ENCODE results near the gene FOXD2. TPM values are rescaled to one million over a fixed set of nuclear protein-coding genes. Genes with fewer than 3 reads are reported as not detected.

FOXD2 gene
- total RNA-seq, 1 donor from 2014 or later = 0.07 TPM

DNA sequence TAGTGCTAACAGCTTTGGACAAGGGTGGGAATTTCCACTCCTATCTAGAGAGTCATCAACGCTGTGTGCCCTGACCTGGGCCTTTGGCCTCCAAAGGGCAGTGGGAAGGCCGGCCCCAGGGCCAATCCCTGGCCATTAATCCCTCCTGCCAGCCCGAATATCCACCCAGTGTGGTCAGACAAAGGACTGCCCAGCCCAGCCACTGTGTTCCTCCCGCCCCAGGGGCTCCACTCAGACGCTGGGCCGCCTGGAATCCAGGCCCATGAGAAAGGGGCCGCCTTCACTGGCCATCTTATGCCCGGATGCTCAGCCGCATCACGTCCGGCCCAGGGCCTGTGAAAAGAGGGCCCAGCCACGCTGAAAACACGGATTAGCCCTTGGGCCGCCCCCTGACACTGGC, 25.4 kb upstream of the FOXD2 start:
- Histone ChIP-seq H3K79me2 (ENCODE audit: insufficient read depth, low read length) (no peaks in the 10 kb centered on the region), H3K36me3 (ENCODE audit: insufficient read depth, low read length) (no peaks in the 10 kb centered on the region), H3K9me3 (ENCODE audit: insufficient read depth, low read depth, low read length) (no peaks in the 10 kb centered on the region), H3K4me1 (ENCODE audit: insufficient read depth, low read length) (peaks cover 13% of the 10 kb centered on the region), H3K27ac (ENCODE audit: low read depth, low read length) (no peak overlapping the region), H3K9ac (ENCODE audit: low read length) (no peak overlapping the region), H3K4me2 (ENCODE audit: low read length) (no peak overlapping the region), H3K27me3 (ENCODE audit: insufficient read depth, low read length) (peaks cover 27% of the 10 kb centered on the region), H4K20me1 (ENCODE audit: insufficient read depth, low read length) (no peaks in the 10 kb centered on the region), H2AFZ (ENCODE audit: low read depth, low read length) (no peak overlapping the region), H3K4me3 (ENCODE audit: insufficient read depth, low read depth, low read length) (no peak overlapping the region)
- TF ChIP-seq EZH2 (IDR thresholded peaks at IDR 0.05; ENCODE audit: insufficient read depth, low read length) = no peak
- TF ChIP-seq, protein P1, sequence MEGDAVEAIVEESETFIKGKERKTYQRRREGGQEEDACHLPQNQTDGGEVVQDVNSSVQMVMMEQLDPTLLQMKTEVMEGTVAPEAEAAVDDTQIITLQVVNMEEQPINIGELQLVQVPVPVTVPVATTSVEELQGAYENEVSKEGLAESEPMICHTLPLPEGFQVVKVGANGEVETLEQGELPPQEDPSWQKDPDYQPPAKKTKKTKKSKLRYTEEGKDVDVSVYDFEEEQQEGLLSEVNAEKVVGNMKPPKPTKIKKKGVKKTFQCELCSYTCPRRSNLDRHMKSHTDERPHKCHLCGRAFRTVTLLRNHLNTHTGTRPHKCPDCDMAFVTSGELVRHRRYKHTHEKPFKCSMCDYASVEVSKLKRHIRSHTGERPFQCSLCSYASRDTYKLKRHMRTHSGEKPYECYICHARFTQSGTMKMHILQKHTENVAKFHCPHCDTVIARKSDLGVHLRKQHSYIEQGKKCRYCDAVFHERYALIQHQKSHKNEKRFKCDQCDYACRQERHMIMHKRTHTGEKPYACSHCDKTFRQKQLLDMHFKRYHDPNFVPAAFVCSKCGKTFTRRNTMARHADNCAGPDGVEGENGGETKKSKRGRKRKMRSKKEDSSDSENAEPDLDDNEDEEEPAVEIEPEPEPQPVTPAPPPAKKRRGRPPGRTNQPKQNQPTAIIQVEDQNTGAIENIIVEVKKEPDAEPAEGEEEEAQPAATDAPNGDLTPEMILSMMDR (IDR thresholded peaks at IDR 0.05; ENCODE audit: insufficient read depth, low read depth, low read length) = no peak
- FAIRE-seq (no peak), DNase-seq (ENCODE audit: low read depth) (no peak)
- peaks cover 31% of the 10 kb centered on the region for H3K27me3 Mint-ChIP-seq (ENCODE audit: low read depth, unreplicated experiment)
- H3K27ac Mint-ChIP-seq (ENCODE audit: unreplicated experiment) = no peak overlapping the region
- H3K9me3 Mint-ChIP-seq (ENCODE audit: unreplicated experiment) = peaks cover 3% of the 10 kb centered on the region
- no peak overlapping the region for H3K4me3 Mint-ChIP-seq (ENCODE audit: unreplicated experiment)
- peaks cover 1% of the 10 kb centered on the region for H3K36me3 Mint-ChIP-seq (ENCODE audit: low read depth, unreplicated experiment)
- peaks cover 24% of the 10 kb centered on the region for H3K4me1 Mint-ChIP-seq (ENCODE audit: low read depth, unreplicated experiment)

DNA sequence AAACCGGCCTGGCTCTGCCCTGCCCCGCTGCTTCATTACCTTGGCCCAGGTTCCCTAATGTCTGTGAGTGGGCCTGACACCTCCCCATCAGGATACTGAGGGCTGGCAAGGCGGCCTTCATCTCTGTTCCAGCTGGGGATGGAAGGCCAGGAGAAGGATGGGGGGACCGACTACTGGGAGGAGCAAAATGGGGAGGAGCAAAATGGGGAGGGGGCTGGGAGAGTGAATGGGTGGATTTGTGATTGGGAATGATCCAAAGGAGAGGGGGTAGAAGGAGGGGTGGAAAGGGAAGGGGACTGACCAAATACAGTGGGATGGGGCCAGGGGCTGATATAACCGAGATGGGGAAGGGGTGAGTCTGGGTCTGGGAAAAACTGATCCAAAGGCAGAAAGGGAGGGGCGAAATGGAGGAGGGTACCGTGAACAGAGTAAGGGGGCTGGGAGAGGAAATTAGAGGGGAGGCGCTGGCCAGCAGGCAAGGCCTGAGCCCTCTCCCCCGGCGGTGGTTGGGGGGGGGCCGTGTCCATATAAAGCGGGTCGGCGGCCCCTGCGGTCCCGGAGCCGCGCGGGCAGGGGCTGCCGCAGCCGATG, 22.0 kb upstream of the FOXD2 start, which contains the start of gene FOXE3:
FOXE3 (plus strand) TSS at position 558 of the 591 bp plus-strand sequence; CDS start at position 589, 31 bp downstream.
- no peak for FAIRE-seq
- Mint-ChIP-seq H3K4me1 (ENCODE audit: low read depth, unreplicated experiment) (peaks cover 6% of the 10 kb centered on the region), H3K27ac (ENCODE audit: unreplicated experiment) (no peak within 1 kb of the TSS), H3K9me3 (ENCODE audit: unreplicated experiment) (peaks cover 3% of the 10 kb centered on the region), H3K27me3 (ENCODE audit: low read depth, unreplicated experiment) (peaks cover 62% of the 10 kb centered on the region), H3K36me3 (ENCODE audit: low read depth, unreplicated experiment) (peaks cover 1% of the 10 kb centered on the region), H3K4me3 (ENCODE audit: unreplicated experiment) (no peak within 1 kb of the TSS)
- Histone ChIP-seq H3K79me2 (ENCODE audit: insufficient read depth, low read length) (no peaks in the 10 kb centered on the region), H3K9me3 (ENCODE audit: insufficient read depth, low read depth, low read length) (no peaks in the 10 kb centered on the region), H3K27me3 (ENCODE audit: insufficient read depth, low read length) (peaks cover 47% of the 10 kb centered on the region), H3K4me2 (ENCODE audit: low read length) (peak within 1 kb of the TSS; percentile 73), H3K9ac (ENCODE audit: low read length) (no peak within 1 kb of the TSS), H4K20me1 (ENCODE audit: insufficient read depth, low read length) (no peaks in the 10 kb centered on the region), H3K4me1 (ENCODE audit: insufficient read depth, low read length) (no peaks in the 10 kb centered on the region), H3K4me3 (ENCODE audit: insufficient read depth, low read depth, low read length) (no peak within 1 kb of the TSS), H2AFZ (ENCODE audit: low read depth, low read length) (peak within 1 kb of the TSS; percentile 73), H3K27ac (ENCODE audit: low read depth, low read length) (no peak within 1 kb of the TSS), H3K36me3 (ENCODE audit: insufficient read depth, low read length) (no peaks in the 10 kb centered on the region)
- TF ChIP-seq, protein P1 (IDR thresholded peaks at IDR 0.05; ENCODE audit: insufficient read depth, low read depth, low read length) = no peak
- peak; percentile 39 for TF ChIP-seq EZH2 (IDR thresholded peaks at IDR 0.05; ENCODE audit: insufficient read depth, low read length)
- DNase-seq (ENCODE audit: low read depth) = no peak

Measured in astrocyte (in vitro differentiated cells and primary cell).